ENCODE measurements around the gene ZNF593.

ZNF593 gene

DNA sequence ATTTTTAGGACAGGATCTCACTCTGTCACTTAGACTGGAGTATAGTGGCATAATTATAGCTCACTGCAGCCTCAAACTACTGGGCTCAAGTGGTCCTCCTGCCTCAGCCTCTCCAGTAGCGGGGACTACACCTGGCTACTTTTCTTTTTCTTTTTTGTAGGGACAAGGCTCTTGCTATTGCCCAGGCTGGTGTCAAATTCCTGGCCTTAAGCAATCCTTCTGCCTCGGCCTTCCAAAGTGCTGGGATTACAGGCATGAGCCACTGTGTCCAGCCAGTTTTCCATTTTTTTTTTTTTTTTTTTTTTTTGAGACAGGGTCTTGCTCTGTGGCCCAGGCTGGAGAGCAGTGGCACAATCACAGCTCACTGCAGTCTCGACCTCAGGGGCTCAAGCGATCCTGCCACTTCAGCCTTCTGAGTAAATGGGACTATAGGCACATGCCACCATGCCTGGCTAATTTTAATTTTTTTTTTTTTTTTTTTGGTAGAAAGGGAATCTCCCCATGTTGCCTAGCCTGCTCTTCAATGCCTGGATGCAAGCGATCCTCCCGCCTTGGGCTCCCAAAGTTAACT lies 43.7 kb downstream of the ZNF593 start:
- DNase-seq, result no peak

DNA sequence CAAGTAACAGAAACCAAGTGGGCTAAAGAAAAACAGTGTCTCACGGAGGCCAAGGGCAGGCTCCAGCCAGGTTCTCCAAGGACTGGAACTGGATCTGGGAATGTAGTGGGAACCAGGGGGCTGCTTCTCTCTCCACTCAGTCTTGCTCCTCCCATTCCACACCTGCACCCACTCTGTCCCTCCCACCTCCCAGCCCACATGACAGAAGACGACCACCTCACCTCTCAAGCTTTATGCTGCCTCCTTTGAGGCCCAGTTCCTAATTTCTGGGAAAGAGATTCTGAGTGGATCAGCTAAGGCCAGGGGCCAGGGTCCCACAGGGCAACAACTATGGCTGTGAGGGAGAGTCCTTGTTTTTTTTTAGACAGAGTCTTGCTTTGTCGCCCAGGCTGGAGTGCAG lies 45.5 kb downstream of the ZNF593 start:
- DNase-seq, result no peak

DNA sequence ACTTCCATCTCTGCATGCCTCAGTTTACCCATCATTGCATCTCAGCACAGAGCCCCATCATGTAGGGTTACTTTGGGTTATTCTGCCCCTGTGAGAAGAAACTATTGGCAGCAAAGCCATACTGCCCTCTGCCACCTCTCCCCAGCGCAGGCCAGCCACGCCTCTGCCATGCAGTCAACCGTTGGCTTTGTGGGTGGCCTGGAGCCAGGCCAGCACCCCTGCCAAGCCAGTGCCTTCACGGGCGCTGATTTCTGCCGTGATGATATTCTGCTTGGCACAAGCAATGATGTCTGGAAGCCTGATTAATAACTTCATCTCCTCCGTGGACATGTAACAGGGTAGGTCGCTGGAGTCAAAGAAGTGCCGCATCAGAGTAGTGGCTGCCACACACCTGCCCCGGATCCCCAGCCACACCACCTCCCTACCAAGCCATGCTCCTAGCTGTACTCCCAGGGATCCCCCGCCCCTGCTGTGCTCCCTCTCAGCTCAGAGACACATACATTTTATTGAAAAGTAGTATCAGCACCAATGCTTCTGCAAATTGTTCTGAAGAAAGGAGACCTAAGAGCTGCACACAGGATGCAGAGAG lies 49.3 kb downstream of the ZNF593 start:
- DNase-seq, result no peak
